GM12878 (cell line): ENCODE data around the gene ARL3. TPM values are rescaled to one million over a fixed set of nuclear protein-coding genes. Genes with fewer than 3 reads are reported as not detected.

ENCODE experiments used
- ATAC-seq: fragments of 200-7000 bp; cut with Tn5 transposase; 3 replicates; pipeline ENCODE4 v1.9.1; 2020; ENCODE audit warnings: mild to moderate bottlenecking, moderate library complexity
- BruUV-seq: library from RNA; stranded (reverse); fragments of 400-500 nt; replicated peaks from 2 replicates; lab custom pipeline; 2021; lab: Mats Ljungman, UMichigan
- CTCF ChIA-PET: fragments of 300-600 bp; sonication (Branson Sonifier 250); formaldehyde crosslinking; extraction: SDS; loops from one replicate; lab custom pipeline; 2021; ENCODE audit warnings: inconsistent platforms; lab: Yijun Ruan, JAX
- POLR2A ChIA-PET: fragments of 350-600 bp; formaldehyde crosslinking; extraction: SDS; loops from one replicate; lab custom pipeline; 2021; ENCODE audit warnings: inconsistent platforms; lab: Charles Lee
- RAD21 ChIA-PET: fragments of 300-600 bp; sonication (Branson Sonifier 250); formaldehyde crosslinking; loops from one replicate; lab custom pipeline; 2023; ENCODE audit warnings: antibody characterized with exemption; ENCODE audit not compliant: unreplicated experiment; lab: Charles Lee
- SMC1A ChIA-PET: fragments of 300-600 bp; sonication (Branson Sonifier 250); formaldehyde crosslinking; loops from one replicate; lab custom pipeline; 2023; ENCODE audit not compliant: unreplicated experiment, uncharacterized antibody; lab: Charles Lee
- DNase-seq: peaks from one replicate; pipeline ENCODE4 v3.0.0-alpha.2; 2011; ENCODE audit warnings: low read depth, low spot score
- FAIRE-seq: peaks from 3 replicates; lab custom pipeline; 2011; peaks lifted over from hg19 to GRCh38; lab: Jason Lieb, UNC
- H2AFZ ChIP-seq: 2 replicates; pipeline ENCODE4 v1.6.0; 2011; ENCODE audit warnings: low read depth, low read length, control low read depth; ENCODE audit not compliant: control insufficient read depth
- H3K27ac ChIP-seq: 2 replicates; pipeline ENCODE4 v1.5.1; 2011; ENCODE audit warnings: control low read depth; ENCODE audit not compliant: control insufficient read depth, insufficient read depth
- H3K27me3 ChIP-seq, 2 experiments: replicated peaks in 1 of 2; 2 replicates each; pipeline versions ENCODE4 v1.6.0 to v1.6.1; 2011; ENCODE audit warnings: low read length in 1 of 2; ENCODE audit not compliant: control insufficient read depth in 2 of 2, insufficient read depth in 2 of 2
- H3K36me3 ChIP-seq, 2 experiments: 2 replicates each; pipeline ENCODE4 v1.5.1; 2011; ENCODE audit warnings: low read length in 1 of 2; ENCODE audit not compliant: control insufficient read depth in 2 of 2, insufficient read depth in 2 of 2
- H3K4me1 ChIP-seq: 2 replicates; pipeline ENCODE4 v1.6.1; 2011; ENCODE audit warnings: mild to moderate bottlenecking, low read length, moderate library complexity, mixed read lengths; ENCODE audit not compliant: control insufficient read depth, insufficient read depth
- H3K4me2 ChIP-seq: 2 replicates; pipeline ENCODE4 v1.6.0; 2011; ENCODE audit warnings: control low read depth; ENCODE audit not compliant: control insufficient read depth, insufficient read depth
- H3K4me3 ChIP-seq: fragments of 200-600 bp; sonication (generic); 2 replicates; pipeline ENCODE4 v1.5.1; 2016
- H3K79me2 ChIP-seq: 2 replicates; pipeline ENCODE4 v1.6.0; 2011; ENCODE audit warnings: low read length; ENCODE audit not compliant: control insufficient read depth, insufficient read depth
- H3K9ac ChIP-seq: 2 replicates; pipeline ENCODE4 v1.8.0; 2011; ENCODE audit warnings: low read length, control low read depth, mixed read lengths; ENCODE audit not compliant: control insufficient read depth, insufficient read depth
- H3K9me3 ChIP-seq: replicated peaks from 3 replicates; pipeline ENCODE4 v1.5.1; 2011; ENCODE audit warnings: mild to moderate bottlenecking, low read length; ENCODE audit not compliant: control insufficient read depth, insufficient read depth
- H4K20me1 ChIP-seq: 2 replicates; pipeline ENCODE4 v1.6.0; 2011; ENCODE audit not compliant: control insufficient read depth, insufficient read depth
- ATF3 ChIP-seq: IDR thresholded peaks from 2 replicates; pipeline ENCODE4 v1.6.1; 2011; ENCODE audit warnings: low read depth, mild to moderate bottlenecking, low read length, moderate library complexity, borderline replicate concordance; ENCODE audit errors: extremely low read depth
- EGR1 ChIP-seq, 2 experiments: IDR thresholded peaks; 1 replicate in 1 of 2; 2 replicates in 1 of 2; pipeline ENCODE4 v1.6.1; 2011 to 2012; ENCODE audit warnings: low read depth in 2 of 2, low read length in 2 of 2, borderline replicate concordance in 1 of 2, mild to moderate bottlenecking in 1 of 2, moderate library complexity in 1 of 2
- FOXM1 ChIP-seq: IDR thresholded peaks from 2 replicates; pipeline ENCODE4 v1.6.1; 2012; ENCODE audit warnings: low read depth, mild to moderate bottlenecking, inconsistent platforms, low read length, moderate library complexity
- GABPA ChIP-seq: IDR thresholded peaks from 2 replicates; pipeline ENCODE4 v1.6.1; 2014; ENCODE audit warnings: antibody characterized with exemption, low read depth, mild to moderate bottlenecking, inconsistent platforms
- KDM1A ChIP-seq: fragments of 200-600 bp; sonication (generic); IDR thresholded peaks from 2 replicates; pipeline ENCODE4 v1.6.1; 2016; ENCODE audit warnings: borderline replicate concordance
- MEF2B ChIP-seq: fragments of 450-650 bp; IDR thresholded peaks from 2 replicates; pipeline ENCODE4 v1.6.1; 2018; ENCODE audit warnings: mild to moderate bottlenecking, moderate library complexity; ENCODE audit not compliant: partially characterized antibody, poor library complexity, severe bottlenecking
- NFYB ChIP-seq: IDR thresholded peaks from 2 replicates; pipeline ENCODE4 v1.6.1; 2011; ENCODE audit warnings: low read depth, mild to moderate bottlenecking, low read length, improper control_type of control experiment, moderate library complexity; ENCODE audit not compliant: insufficient read depth
- POLR2A ChIP-seq: IDR thresholded peaks from 2 replicates; pipeline ENCODE4 v1.6.1; 2011; ENCODE audit warnings: low read depth, mild to moderate bottlenecking, low read length
- POLR2AphosphoS5 ChIP-seq: IDR thresholded peaks from 2 replicates; pipeline ENCODE4 v1.6.1; 2011; ENCODE audit warnings: mild to moderate bottlenecking, low read length, inconsistent platforms
- RAD21 ChIP-seq: IDR thresholded peaks from 2 replicates; pipeline ENCODE4 v1.6.1; 2011; ENCODE audit warnings: mild to moderate bottlenecking, low read depth, low read length, moderate library complexity; ENCODE audit not compliant: insufficient read depth
- RFX5 ChIP-seq: IDR thresholded peaks from 2 replicates; pipeline ENCODE4 v1.6.1; 2011; ENCODE audit warnings: low read depth, low read length, improper control_type of control experiment
- TARDBP ChIP-seq: IDR thresholded peaks from 2 replicates; pipeline ENCODE4 v1.6.1; 2016; ENCODE audit warnings: borderline replicate concordance
- TCF12 ChIP-seq: IDR thresholded peaks from 2 replicates; pipeline ENCODE4 v1.6.1; 2011; ENCODE audit warnings: low read depth, mild to moderate bottlenecking, low read length
- WGBS: methylation state at CpG from one replicate; pipeline ENCODE4 v1.1.6; 2016; ENCODE audit warnings: low lambda C conversion rate; ENCODE audit not compliant: insufficient replicate concordance, insufficient coverage; ENCODE audit errors: missing lambda C conversion rate; 5-methylcytosine and 5-hydroxymethylcytosine counted together
- in situ Hi-C: fragments of 300-500 bp; cut with MboI; formaldehyde crosslinking; loops from 9 replicates; pipeline ENCODE4 v1.14.3; 2018; ENCODE audit warnings: mixed read lengths
- intact Hi-C: fragments of 100-400 bp; cut with micrococcal nuclease; formaldehyde crosslinking; loops from one replicate; pipeline ENCODE4 v1.14.2; 2022; ENCODE audit not compliant: unreplicated experiment
- polyA plus RNA-seq, 11 experiments: library from polyadenylated mRNA; depleted of rRNA in 4 of 11; unstranded in 6 of 11; stranded (reverse) in 5 of 11; fragments of >200 nt; fragmentation: Nextera tagmentation in 4 of 11; fragmentation: Illumina TruSeq in 1 of 11; extraction: Ambion mirVana in 4 of 11; extraction: Trizol in 1 of 11; gene quantifications; 1 replicate in 1 of 11; 2 replicates in 10 of 11; pipeline versions ENCODE4 v1.2.1 to v1.2.3, GENCODE V29; 2011 to 2016; ENCODE audit warnings: inconsistent platforms in 2 of 11, missing spikeins in 2 of 11, low read depth in 1 of 11
- total RNA-seq, 4 experiments: library from RNA; depleted of rRNA in 3 of 4; stranded (reverse); fragments of >200 nt in 3 of 4; fragmentation: Illumina TruSeq in 1 of 4; extraction: Trizol in 1 of 4; gene quantifications; 2 replicates each; pipeline versions ENCODE4 v1.2.1 to v1.2.3, GENCODE V29; 2013 to 2021
- TF ChIP-seq, protein P1 (sequence below): fragments of 450-650 bp; IDR thresholded peaks from 2 replicates; pipeline ENCODE4 v1.6.1; 2017; ENCODE audit warnings: mild to moderate bottlenecking, moderate library complexity

ARL3 gene
- total and polyA plus RNA-seq, 10 of the 15 experiments (the other 5 are each of a cell fraction or from before 2014, with no cell fraction given), result 4.9 to 26.1 (median 11.0) TPM

DNA sequence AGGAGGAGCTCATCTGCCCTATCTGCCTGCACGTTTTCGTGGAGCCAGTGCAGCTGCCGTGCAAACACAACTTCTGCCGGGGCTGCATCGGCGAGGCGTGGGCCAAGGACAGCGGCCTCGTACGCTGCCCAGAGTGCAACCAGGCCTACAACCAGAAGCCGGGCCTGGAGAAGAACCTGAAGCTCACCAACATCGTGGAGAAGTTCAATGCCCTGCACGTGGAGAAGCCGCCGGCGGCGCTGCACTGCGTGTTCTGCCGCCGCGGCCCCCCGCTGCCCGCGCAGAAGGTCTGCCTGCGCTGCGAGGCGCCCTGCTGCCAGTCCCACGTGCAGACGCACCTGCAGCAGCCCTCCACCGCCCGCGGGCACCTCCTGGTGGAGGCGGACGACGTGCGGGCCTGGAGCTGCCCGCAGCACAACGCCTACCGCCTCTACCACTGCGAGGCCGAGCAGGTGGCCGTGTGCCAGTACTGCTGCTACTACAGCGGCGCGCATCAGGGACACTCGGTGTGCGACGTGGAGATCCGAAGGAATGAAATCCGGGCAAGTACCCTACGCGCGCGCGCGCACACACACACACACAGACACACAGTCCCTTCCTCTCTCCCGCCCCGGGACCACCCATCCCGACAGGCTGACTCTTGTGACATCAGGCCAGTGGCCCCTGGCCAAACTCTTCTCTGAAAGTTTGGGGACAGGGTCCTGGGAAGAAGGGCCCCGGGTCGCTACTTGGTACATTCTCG lies 69.4 kb downstream of the ARL3 start:
- SMC1A ChIA-PET, result interaction anchor here (0.8 to 9.3 kb wide), 8 partner anchors 9 to 68 kb away, joined by 3 to 103 read pairs (median 5); partner anchors contain the start of genes ARL3 and SFXN2
- POLR2A ChIA-PET, result interaction anchor here (0.6 to 14.1 kb wide), 13 partner anchors 13 to 301 kb away, joined by 3 to 151 read pairs (median 4); partner anchors contain the start of genes ARL3 and SFXN2
- no peak for FAIRE-seq
- Histone ChIP-seq H3K36me3 (no peaks in the 10 kb centered on the region), H3K9ac (peak overlapping the region; percentile 99), H3K4me2 (peak overlapping the region; percentile 98), H3K27ac (peak overlapping the region; percentile 96), H4K20me1 (no peaks in the 10 kb centered on the region), H3K9me3 (no peaks in the 10 kb centered on the region), H3K79me2 (peaks cover 74% of the 10 kb centered on the region), H3K4me3 (peak overlapping the region; percentile 93), H3K4me1 (peaks cover 31% of the 10 kb centered on the region), H2AFZ (no peak overlapping the region; the same call in none of the 2 replicates), H3K27me3 (no peaks in the 10 kb centered on the region)
- BruUV-seq, result no TSS peak
- in situ Hi-C loops, result no loop called here
- WGBS, result 2% methylated on average over 62 of the region's 62 CpGs
- CTCF ChIA-PET, result interaction anchor here (0.5 to 13.5 kb wide), 10 partner anchors 9 to 210 kb away, joined by 3 to 128 read pairs (median 6); partner anchors contain the start of genes ACTR1A and ARL3
- intact Hi-C loops, result loop anchor here (10.0 kb wide), 2 partner anchors 250 to 550 kb away; partner anchors contain the start of genes NFKB2 and NT5C2
- RAD21 ChIA-PET, result interaction anchor here (0.8 to 5.0 kb wide), 12 partner anchors 9 to 142 kb away, joined by 3 to 59 read pairs (median 5); partner anchors contain the start of genes ACTR1A, ARL3, SFXN2 and SUFU
- peak; percentile 41 for ATAC-seq
- no peak for DNase-seq
- TF ChIP-seq, protein P1, sequence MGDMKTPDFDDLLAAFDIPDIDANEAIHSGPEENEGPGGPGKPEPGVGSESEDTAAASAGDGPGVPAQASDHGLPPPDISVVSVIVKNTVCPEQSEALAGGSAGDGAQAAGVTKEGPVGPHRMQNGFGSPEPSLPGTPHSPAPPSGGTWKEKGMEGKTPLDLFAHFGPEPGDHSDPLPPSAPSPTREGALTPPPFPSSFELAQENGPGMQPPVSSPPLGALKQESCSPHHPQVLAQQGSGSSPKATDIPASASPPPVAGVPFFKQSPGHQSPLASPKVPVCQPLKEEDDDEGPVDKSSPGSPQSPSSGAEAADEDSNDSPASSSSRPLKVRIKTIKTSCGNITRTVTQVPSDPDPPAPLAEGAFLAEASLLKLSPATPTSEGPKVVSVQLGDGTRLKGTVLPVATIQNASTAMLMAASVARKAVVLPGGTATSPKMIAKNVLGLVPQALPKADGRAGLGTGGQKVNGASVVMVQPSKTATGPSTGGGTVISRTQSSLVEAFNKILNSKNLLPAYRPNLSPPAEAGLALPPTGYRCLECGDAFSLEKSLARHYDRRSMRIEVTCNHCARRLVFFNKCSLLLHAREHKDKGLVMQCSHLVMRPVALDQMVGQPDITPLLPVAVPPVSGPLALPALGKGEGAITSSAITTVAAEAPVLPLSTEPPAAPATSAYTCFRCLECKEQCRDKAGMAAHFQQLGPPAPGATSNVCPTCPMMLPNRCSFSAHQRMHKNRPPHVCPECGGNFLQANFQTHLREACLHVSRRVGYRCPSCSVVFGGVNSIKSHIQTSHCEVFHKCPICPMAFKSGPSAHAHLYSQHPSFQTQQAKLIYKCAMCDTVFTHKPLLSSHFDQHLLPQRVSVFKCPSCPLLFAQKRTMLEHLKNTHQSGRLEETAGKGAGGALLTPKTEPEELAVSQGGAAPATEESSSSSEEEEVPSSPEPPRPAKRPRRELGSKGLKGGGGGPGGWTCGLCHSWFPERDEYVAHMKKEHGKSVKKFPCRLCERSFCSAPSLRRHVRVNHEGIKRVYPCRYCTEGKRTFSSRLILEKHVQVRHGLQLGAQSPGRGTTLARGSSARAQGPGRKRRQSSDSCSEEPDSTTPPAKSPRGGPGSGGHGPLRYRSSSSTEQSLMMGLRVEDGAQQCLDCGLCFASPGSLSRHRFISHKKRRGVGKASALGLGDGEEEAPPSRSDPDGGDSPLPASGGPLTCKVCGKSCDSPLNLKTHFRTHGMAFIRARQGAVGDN, result peak; percentile 88
- TF ChIP-seq POLR2AphosphoS5, result peak; percentile 24
- 0 out of 3 replicates have a peak, but pooled peaks of 1 of the 2 experiments have one; percentile 4 for TF ChIP-seq EGR1 (IDR thresholded peaks at IDR 0.05; ENCODE audit: borderline replicate concordance in 1 of 2, low read depth in 2 of 2, low read length in 2 of 2)
- no peak for TF ChIP-seq NFYB
- peak; percentile 83 for TF ChIP-seq POLR2A
- peak; percentile 33 for TF ChIP-seq RAD21
- TF ChIP-seq MEF2B, result peak; percentile 45
- no peak for TF ChIP-seq KDM1A
- no peak for TF ChIP-seq FOXM1
- peak; percentile 91 for TF ChIP-seq TCF12
- no peak for TF ChIP-seq ATF3
- TF ChIP-seq GABPA, result no peak
- no peak for TF ChIP-seq TARDBP
- TF ChIP-seq RFX5, result no peak
